GM12891 (cell line): Measurements from ENCODE around the gene CHRNA4.

Source experiments
- DNase-seq: peaks from one replicate; pipeline ENCODE4 v3.0.0; 2011; ENCODE audit warnings: low spot score; ENCODE audit not compliant: insufficient read length
- FAIRE-seq: peaks from 2 replicates; lab custom pipeline; 2011; peaks lifted over from hg19 to GRCh38; lab: Jason Lieb, UNC
- PAX5 ChIP-seq: IDR thresholded peaks from 2 replicates; pipeline ENCODE4 v1.6.1; 2011; ENCODE audit warnings: low read length, moderate library complexity, mild to moderate bottlenecking; ENCODE audit not compliant: insufficient read depth, severe bottlenecking
- POLR2A ChIP-seq: IDR thresholded peaks from 2 replicates; pipeline ENCODE4 v1.6.1; 2011; ENCODE audit warnings: low read depth, low read length, control low read depth
- POLR2AphosphoS5 ChIP-seq: IDR thresholded peaks from 2 replicates; pipeline ENCODE4 v1.6.1; 2011; ENCODE audit warnings: low read depth, low read length, control low read depth
- POU2F2 ChIP-seq: IDR thresholded peaks from 2 replicates; pipeline ENCODE4 v1.6.1; 2011; ENCODE audit warnings: low read depth, mild to moderate bottlenecking, control low read depth, low read length, moderate library complexity
- SPI1 ChIP-seq: IDR thresholded peaks from 2 replicates; pipeline ENCODE4 v1.6.1; 2011; ENCODE audit warnings: low read depth, low read length, control low read depth
- TAF1 ChIP-seq: IDR thresholded peaks from 2 replicates; pipeline ENCODE4 v1.6.1; 2011; ENCODE audit warnings: low read depth, low read length, control low read depth

Gene CHRNA4

GRCh38 chr20:63371291-63371865, 10.2 kb upstream of the CHRNA4 start:
- FAIRE-seq: no peak
- no peak for DNase-seq
- TF ChIP-seq POLR2A (no peak), POLR2AphosphoS5 (no peak), POU2F2 (no peak), PAX5 (no peak), TAF1 (no peak), SPI1 (no peak)

DNA sequence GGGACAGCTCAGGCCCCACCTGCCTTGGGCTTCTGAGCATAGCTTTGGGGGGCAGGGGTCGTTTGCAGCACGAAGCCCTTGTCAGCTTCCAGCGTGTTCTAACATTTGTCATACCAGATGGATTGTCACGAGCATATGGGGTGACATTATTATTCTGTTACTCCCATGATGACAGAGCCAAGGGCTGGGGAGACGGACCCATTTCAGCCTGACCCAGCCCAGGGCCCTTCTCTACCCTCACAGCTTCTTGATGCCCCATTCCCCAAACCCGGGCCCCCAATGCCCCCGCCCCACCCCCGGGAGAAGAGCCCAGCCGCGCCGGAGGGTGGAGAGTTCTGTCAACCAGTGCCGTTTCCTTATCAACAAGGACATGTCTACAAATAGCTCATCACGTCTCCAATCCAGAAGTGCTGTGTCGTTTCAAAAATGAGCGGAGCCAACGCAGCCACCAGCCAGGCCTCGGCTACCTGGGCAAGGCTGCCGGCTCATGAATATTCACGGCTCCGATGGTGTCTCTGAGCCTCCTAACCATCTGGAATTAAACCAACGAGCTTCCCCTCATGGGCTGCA, 9.6 kb upstream of the CHRNA4 start:
- TF ChIP-seq POLR2AphosphoS5: no peak
- no peak for TF ChIP-seq POU2F2
- no peak for TF ChIP-seq POLR2A
- no peak for TF ChIP-seq TAF1
- no peak for TF ChIP-seq SPI1
- FAIRE-seq: no peak
- DNase-seq: no peak

- DNase-seq (no peak), FAIRE-seq (no peak)
- TF ChIP-seq POU2F2 (no peak), TAF1 (no peak), PAX5 (no peak), POLR2AphosphoS5 (no peak), SPI1 (no peak), POLR2A (no peak)
Measured at GRCh38 chr20:63369724-63370617, 8.8 kb upstream of the CHRNA4 start.

- FAIRE-seq (peak; percentile 40), DNase-seq (no peak)
- no peak for TF ChIP-seq POLR2A
Measured at GRCh38 chr20:63369024-63369530, 7.9 kb upstream of the CHRNA4 start.

DNA sequence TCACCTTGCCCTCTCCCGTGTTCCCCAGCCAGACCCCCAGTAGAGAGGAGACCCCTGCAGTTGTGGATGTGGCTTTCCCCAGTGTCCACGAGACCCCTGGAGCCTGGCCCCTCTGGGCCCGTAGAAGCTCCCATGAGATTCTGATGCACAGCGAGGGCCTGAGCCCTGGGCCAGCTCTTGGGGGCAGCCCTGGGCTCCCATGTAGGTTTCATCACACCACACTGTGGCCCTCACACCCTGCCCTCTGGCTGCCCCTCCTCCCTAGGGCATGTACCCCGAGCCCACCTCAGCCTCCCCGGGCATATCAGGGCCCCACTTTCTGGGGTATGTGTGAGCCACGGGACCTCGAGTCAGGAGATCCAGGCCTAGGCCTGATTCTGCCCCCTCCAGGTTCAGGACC, 7.0 kb upstream of the CHRNA4 start:
- DNase-seq: no peak
- no peak for FAIRE-seq
- TF ChIP-seq POLR2A: no peak
- TF ChIP-seq TAF1: no peak
- no peak for TF ChIP-seq POU2F2
- TF ChIP-seq SPI1: no peak
- no peak for TF ChIP-seq PAX5

DNA sequence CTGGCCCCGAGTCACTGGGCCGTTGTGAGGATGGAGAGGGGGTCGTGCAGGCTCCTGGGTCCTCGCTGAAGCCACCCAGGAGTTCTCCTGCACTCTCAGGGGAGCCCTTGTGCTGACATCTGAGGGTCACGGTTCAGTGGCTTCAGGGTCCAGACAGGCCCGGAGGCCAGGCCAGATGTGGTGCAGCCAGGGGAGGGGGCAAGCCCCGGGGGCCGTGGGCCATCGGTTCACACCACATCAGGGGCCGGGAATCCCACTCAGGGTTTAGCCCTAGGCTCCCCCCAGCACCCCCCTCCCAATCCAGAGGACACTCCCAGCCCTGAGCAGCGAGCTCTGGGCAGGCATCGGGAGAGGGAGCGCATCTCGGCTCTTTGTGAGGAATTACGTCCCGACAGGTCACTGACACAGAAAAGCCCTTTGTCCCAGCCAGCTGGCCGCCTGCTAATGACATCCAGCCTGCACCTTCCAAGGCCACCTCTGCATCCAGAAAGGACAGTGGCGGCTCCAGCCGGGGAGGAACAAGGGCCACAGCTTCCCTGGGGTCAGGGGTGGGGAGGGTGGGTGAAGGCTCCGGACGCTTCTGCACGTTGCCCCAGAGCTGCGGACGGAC, 6.4 kb upstream of the CHRNA4 start:
- FAIRE-seq: no peak
- no peak for DNase-seq
- TF ChIP-seq POU2F2 (no peak), TAF1 (no peak), POLR2AphosphoS5 (no peak), SPI1 (no peak), POLR2A (no peak), PAX5 (no peak)

DNA sequence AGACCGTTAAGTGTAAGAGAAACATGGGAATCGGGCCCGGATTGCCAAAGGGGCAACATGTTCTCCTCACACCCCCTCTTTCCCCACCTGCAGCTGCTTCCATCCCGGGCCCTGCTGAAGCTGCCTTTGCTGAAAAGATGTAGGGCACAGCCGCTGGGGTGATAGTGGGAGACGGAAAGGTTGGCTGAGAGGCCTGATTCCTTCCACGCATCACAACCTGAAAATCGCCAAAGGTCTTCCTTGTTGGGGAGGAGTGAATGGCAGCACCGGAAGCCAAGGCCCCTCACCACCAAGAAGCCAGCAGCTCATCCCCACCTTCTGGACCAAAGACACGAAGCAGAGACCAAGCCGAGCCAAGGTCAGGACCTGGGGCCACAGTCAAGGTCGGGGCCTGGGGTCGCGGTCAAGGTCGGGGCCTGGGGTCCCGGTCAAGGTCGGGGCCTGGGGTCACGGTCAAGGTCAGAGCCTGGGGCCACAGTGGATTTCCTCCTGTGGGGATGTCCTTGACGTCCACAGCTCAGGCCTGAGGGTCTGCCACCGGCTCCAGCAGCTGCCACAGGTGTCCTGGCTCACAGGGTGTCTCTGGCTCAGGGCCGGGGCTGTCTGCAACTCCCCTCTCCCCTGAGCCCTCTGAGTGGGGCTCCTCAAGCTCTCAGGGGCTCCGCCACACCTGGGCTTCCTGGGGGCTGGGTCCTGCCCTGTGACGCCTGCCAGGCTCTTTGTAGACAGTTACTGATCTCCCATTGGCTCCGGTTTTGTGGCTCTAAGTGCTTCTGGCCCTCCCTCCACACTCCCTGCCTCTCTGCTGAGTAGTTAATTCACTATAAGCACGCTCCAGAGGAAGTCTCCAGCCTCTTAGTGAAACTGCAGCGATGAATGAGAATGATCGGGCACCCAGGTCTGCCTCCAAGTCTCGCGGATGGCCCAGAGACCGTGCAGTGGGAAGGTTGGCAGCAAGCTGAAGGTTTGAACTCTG, 5.5 kb upstream of the CHRNA4 start:
- TF ChIP-seq POLR2AphosphoS5 (no peak), POU2F2 (no peak), SPI1 (no peak), POLR2A (no peak), TAF1 (no peak), PAX5 (no peak)
- no peak for DNase-seq
- FAIRE-seq: no peak

- FAIRE-seq: no peak
- TF ChIP-seq POLR2A: no peak
- TF ChIP-seq TAF1: no peak
- no peak for TF ChIP-seq POU2F2
- TF ChIP-seq PAX5: no peak
- TF ChIP-seq POLR2AphosphoS5: no peak
- no peak for TF ChIP-seq SPI1
- DNase-seq: no peak
Measured at GRCh38 chr20:63365601-63366389, 4.6 kb upstream of the CHRNA4 start.
